CD4-positive, CD25-positive, alpha-beta regulatory T cell (primary cell): ENCODE data around the gene SLC9A1. TPM values are rescaled to one million over a fixed set of nuclear protein-coding genes. Genes with fewer than 3 reads are reported as not detected.

Source experiments
- ATAC-seq, 2 donors: fragments of 150-1000 bp; cut with Tn5 transposase; one replicate each; pipeline ENCODE4 v1.10.0; 2021; ENCODE audit warnings: low read depth in 2 of 2, moderate number of reproducible peaks in 2 of 2, moderate library complexity in 1 of 2
- DNase-seq, 3 donors: peaks; one replicate each; pipeline versions ENCODE4 v3.0.0 to v3.0.0-alpha.2; 2012 to 2022; ENCODE audit warnings: mixed read lengths in 1 of 3
- H3K27ac ChIP-seq: one replicate; pipeline ENCODE4 v1.7.0; 2013; ENCODE audit warnings: mild to moderate bottlenecking, low read length; ENCODE audit not compliant: insufficient read depth, poor library complexity, severe bottlenecking
- H3K27me3 ChIP-seq: one replicate; pipeline ENCODE4 v1.7.0; 2013; ENCODE audit warnings: low read length; ENCODE audit not compliant: control insufficient read depth, insufficient read depth
- H3K36me3 ChIP-seq: one replicate; pipeline ENCODE4 v1.7.0; 2013; ENCODE audit warnings: mild to moderate bottlenecking, low read length, moderate library complexity; ENCODE audit not compliant: control insufficient read depth, insufficient read depth
- H3K4me1 ChIP-seq: 2 replicates; pipeline ENCODE4 v1.7.0; 2013; ENCODE audit warnings: mild to moderate bottlenecking, low read length; ENCODE audit not compliant: insufficient read depth, control insufficient read depth, poor library complexity, severe bottlenecking
- H3K4me3 ChIP-seq: one replicate; pipeline ENCODE4 v1.7.0; 2013; ENCODE audit warnings: low read depth, mild to moderate bottlenecking, low read length, moderate library complexity
- H3K9me3 ChIP-seq, 2 experiments: 1 replicate in 1 of 2; 2 replicates in 1 of 2; pipeline ENCODE4 v1.7.0; 2013; ENCODE audit warnings: low read length in 2 of 2, mild to moderate bottlenecking in 1 of 2, moderate library complexity in 1 of 2; ENCODE audit not compliant: control insufficient read depth in 2 of 2
- H3K27ac Mint-ChIP-seq, 3 donors: one replicate each; pipeline ENCODE4 v1.8.0; 2020 to 2022; ENCODE audit warnings: mild to moderate bottlenecking in 3 of 3, mixed read lengths in 3 of 3, moderate library complexity in 2 of 3
- H3K27me3 Mint-ChIP-seq: one replicate; pipeline ENCODE4 v1.8.0; 2022; ENCODE audit warnings: mild to moderate bottlenecking, mixed read lengths
- H3K36me3 Mint-ChIP-seq: one replicate; pipeline ENCODE4 v1.8.0; 2020; ENCODE audit warnings: mixed read lengths
- H3K4me1 Mint-ChIP-seq, 4 donors: one replicate each; pipeline ENCODE4 v1.8.0; 2020 to 2022; ENCODE audit warnings: mixed read lengths in 4 of 4, mild to moderate bottlenecking in 1 of 4
- H3K4me3 Mint-ChIP-seq, 4 donors: one replicate each; pipeline ENCODE4 v1.8.0; 2020 to 2022; ENCODE audit warnings: mild to moderate bottlenecking in 4 of 4, mixed read lengths in 4 of 4, moderate library complexity in 3 of 4
- H3K9me3 Mint-ChIP-seq, 7 donors: one replicate each; pipeline ENCODE4 v1.8.0; 2020 to 2022; ENCODE audit warnings: mixed read lengths in 7 of 7, mild to moderate bottlenecking in 3 of 7, moderate library complexity in 2 of 7
- polyA plus RNA-seq, 4 donors: library from polyadenylated mRNA; unstranded; fragments of 300-500 nt; fragmentation: Illumina TruSeq; gene quantifications; one replicate each; pipeline ENCODE4 v1.2.3, GENCODE V29; 2021
- total RNA-seq: library from RNA; stranded (reverse); gene quantifications from one replicate; pipeline ENCODE4 v1.2.3, GENCODE V29; 2022

The SLC9A1 gene
- total and polyA plus RNA-seq, 5 donors from 2014 or later: 5.4 to 32.3 (median 8.3) TPM

GRCh38 chr1:27157194-27157593 lies 2.3 kb upstream of the SLC9A1 start:
- Histone ChIP-seq H3K9me3 (no peaks in the 10 kb centered on the region), H3K4me3 (no peak overlapping the region), H3K27me3 (no peaks in the 10 kb centered on the region), H3K4me1 (peaks cover 40% of the 10 kb centered on the region), H3K27ac (no peak overlapping the region), H3K36me3 (no peaks in the 10 kb centered on the region)
- peak overlapping the region; percentile 42 to 55 (median 53) for H3K27ac Mint-ChIP-seq
- ATAC-seq: no peak
- H3K4me3 Mint-ChIP-seq: peak overlapping the region in 1 of 4 donors; percentile 8
- H3K9me3 Mint-ChIP-seq: no peaks in the 10 kb centered on the region
- peaks cover 3% of the 10 kb centered on the region for H3K36me3 Mint-ChIP-seq
- no peaks in the 10 kb centered on the region for H3K27me3 Mint-ChIP-seq
- peaks cover 12 to 46% (median 34%) of the 10 kb centered on the region in 4 donors for H3K4me1 Mint-ChIP-seq
- DNase-seq: no peak

GRCh38 chr1:27154469-27154990 lies 395 bp downstream of the SLC9A1 start:
- H3K4me1 Mint-ChIP-seq: peaks cover 7 to 58% (median 43%) of the 10 kb centered on the region in 4 donors
- no peaks in the 10 kb centered on the region for H3K27me3 Mint-ChIP-seq
- DNase-seq (no peak), ATAC-seq (no peak)
- peaks cover 50% of the 10 kb centered on the region for H3K4me1 ChIP-seq
- H3K9me3 ChIP-seq: no peaks in the 10 kb centered on the region
- H3K9me3 Mint-ChIP-seq: no peaks in the 10 kb centered on the region
- peak overlapping the region; percentile 81 for H3K4me3 ChIP-seq
- peak overlapping the region; percentile 97 for H3K27ac ChIP-seq
- no peaks in the 10 kb centered on the region for H3K36me3 ChIP-seq
- peak overlapping the region; percentile 80 to 93 (median 88) for H3K4me3 Mint-ChIP-seq
- no peaks in the 10 kb centered on the region for H3K36me3 Mint-ChIP-seq
- no peaks in the 10 kb centered on the region for H3K27me3 ChIP-seq
- peak overlapping the region; percentile 43 to 98 (median 81) for H3K27ac Mint-ChIP-seq

- Mint-ChIP-seq H3K9me3 (no peaks in the 10 kb centered on the region), H3K36me3 (no peaks in the 10 kb centered on the region), H3K27ac (peak overlapping the region; percentile 74 to 98 (median 81)), H3K4me1 (peaks cover 12 to 64% (median 46%) of the 10 kb centered on the region in 4 donors), H3K4me3 (peak overlapping the region; percentile 80 to 93 (median 88)), H3K27me3 (no peaks in the 10 kb centered on the region)
- DNase-seq (no peak), ATAC-seq (no peak)
- H3K9me3 ChIP-seq: no peaks in the 10 kb centered on the region
- no peaks in the 10 kb centered on the region for H3K27me3 ChIP-seq
- peaks cover 50% of the 10 kb centered on the region for H3K4me1 ChIP-seq
- no peaks in the 10 kb centered on the region for H3K36me3 ChIP-seq
- H3K4me3 ChIP-seq: peak overlapping the region; percentile 81
- peak overlapping the region; percentile 97 for H3K27ac ChIP-seq
Observed at GRCh38 chr1:27153927-27154358, 982 bp downstream of the SLC9A1 start.

- Histone ChIP-seq H3K27me3 (no peaks in the 10 kb centered on the region), H3K36me3 (no peaks in the 10 kb centered on the region), H3K9me3 (no peaks in the 10 kb centered on the region), H3K4me1 (peaks cover 50% of the 10 kb centered on the region), H3K27ac (no peak overlapping the region), H3K4me3 (peak overlapping the region; percentile 81)
- H3K9me3 Mint-ChIP-seq: no peaks in the 10 kb centered on the region
- peak overlapping the region; percentile 80 to 93 (median 88) for H3K4me3 Mint-ChIP-seq
- peaks cover 12 to 68% (median 50%) of the 10 kb centered on the region in 4 donors for H3K4me1 Mint-ChIP-seq
- peak overlapping the region; percentile 74 to 98 (median 81) for H3K27ac Mint-ChIP-seq
- no peaks in the 10 kb centered on the region for H3K36me3 Mint-ChIP-seq
- H3K27me3 Mint-ChIP-seq: no peaks in the 10 kb centered on the region
- no peak for DNase-seq
- ATAC-seq: no peak
Observed at GRCh38 chr1:27153549-27153886, 1.4 kb downstream of the SLC9A1 start.

GRCh38 chr1:27152829-27153548 lies 1.9 kb downstream of the SLC9A1 start:
- no peak for DNase-seq

GRCh38 chr1:27152004-27152828 lies 2.7 kb downstream of the SLC9A1 start:
- Mint-ChIP-seq H3K9me3 (no peaks in the 10 kb centered on the region), H3K36me3 (no peaks in the 10 kb centered on the region), H3K27me3 (no peaks in the 10 kb centered on the region), H3K4me3 (peak overlapping the region; percentile 80 to 93 (median 88)), H3K27ac (peak overlapping the region in 1 of 3 donors; percentile 98), H3K4me1 (peaks cover 12 to 74% (median 56%) of the 10 kb centered on the region in 4 donors)
- no peak overlapping the region for H3K27ac ChIP-seq
- DNase-seq: no peak
- H3K4me1 ChIP-seq: peaks cover 50% of the 10 kb centered on the region
- no peaks in the 10 kb centered on the region for H3K27me3 ChIP-seq
- no peaks in the 10 kb centered on the region for H3K36me3 ChIP-seq
- no peaks in the 10 kb centered on the region for H3K9me3 ChIP-seq
- peak overlapping the region; percentile 81 for H3K4me3 ChIP-seq
- ATAC-seq: no peak

More at GRCh38 chr1:27152829-27153548, 1.9 kb downstream of the SLC9A1 start:
- Mint-ChIP-seq H3K36me3 (no peaks in the 10 kb centered on the region), H3K9me3 (no peaks in the 10 kb centered on the region), H3K27me3 (no peaks in the 10 kb centered on the region), H3K27ac (peak overlapping the region; percentile 74 to 98 (median 81)), H3K4me1 (peaks cover 12 to 74% (median 55%) of the 10 kb centered on the region in 4 donors), H3K4me3 (peak overlapping the region; percentile 80 to 93 (median 88))
- Histone ChIP-seq H3K27ac (no peak overlapping the region), H3K4me3 (peak overlapping the region; percentile 81), H3K4me1 (peaks cover 50% of the 10 kb centered on the region), H3K27me3 (no peaks in the 10 kb centered on the region), H3K36me3 (no peaks in the 10 kb centered on the region), H3K9me3 (no peaks in the 10 kb centered on the region)
- ATAC-seq: no peak

- Mint-ChIP-seq H3K4me1 (peaks cover 12 to 72% (median 56%) of the 10 kb centered on the region in 4 donors), H3K4me3 (peak overlapping the region in 2 of 4 donors; percentile 31 to 83), H3K27me3 (no peaks in the 10 kb centered on the region), H3K27ac (peak overlapping the region in 1 of 3 donors; percentile 11), H3K9me3 (no peaks in the 10 kb centered on the region), H3K36me3 (peaks cover 3% of the 10 kb centered on the region)
- Histone ChIP-seq H3K4me3 (no peak overlapping the region), H3K9me3 (no peaks in the 10 kb centered on the region), H3K36me3 (peaks cover 4% of the 10 kb centered on the region), H3K27ac (no peak overlapping the region), H3K4me1 (peaks cover 48% of the 10 kb centered on the region), H3K27me3 (no peaks in the 10 kb centered on the region)
- DNase-seq (no peak), ATAC-seq (no peak)
Observed at GRCh38 chr1:27150641-27151040, 4.3 kb downstream of the SLC9A1 start.
